ENCODE data around the gene DSP. TPM values are rescaled to one million over a fixed set of nuclear protein-coding genes. Genes with fewer than 3 reads are reported as not detected.

The DSP gene
- total and polyA plus RNA-seq, 7 donors: 4.2 to 61.3 (median 5.0) TPM

- TF ChIP-seq CTCF (IDR thresholded peaks at IDR 0.05) (no peak), EP300 (IDR thresholded peaks at IDR 0.05) (no peak), POLR2A (IDR thresholded peaks at IDR 0.05) (no peak), POLR2AphosphoS5 (IDR thresholded peaks at IDR 0.05) (no peak)
- Histone ChIP-seq H3K9me3 (no peaks in the 10 kb centered on the region), H3K36me3 (no peaks in the 10 kb centered on the region), H3K27ac (no peak overlapping the region), H3K4me1 (no peaks in the 10 kb centered on the region), H3K27me3 (peaks cover 0 to 27% (median 0%) of the 10 kb centered on the region in 3 donors), H3K4me3 (no peak overlapping the region)
- WGBS, 2 donors: 95 to 96% methylated on average over 4 of the region's 4 CpGs
- intact Hi-C loops (cut with DNase I): no loop called here
- no peak for DNase-seq
Observed at GRCh38 chr6:7566617-7567173, 25.2 kb downstream of the DSP start.

- intact Hi-C loops (cut with DNase I): no loop called here
- no peak for DNase-seq
- no peaks in the 10 kb centered on the region for H3K36me3 ChIP-seq
- H3K9me3 ChIP-seq: no peaks in the 10 kb centered on the region
- WGBS, 2 donors: 63 to 75% methylated on average over 3 of the region's 3 CpGs
- H3K27me3 ChIP-seq: peaks cover 0 to 18% (median 0%) of the 10 kb centered on the region in 3 donors
- H3K4me3 ChIP-seq: no peak overlapping the region
- H3K4me1 ChIP-seq: no peaks in the 10 kb centered on the region
- TF ChIP-seq POLR2AphosphoS5 (IDR thresholded peaks at IDR 0.05): no peak
- no peak for TF ChIP-seq POLR2A (IDR thresholded peaks at IDR 0.05)
- TF ChIP-seq CTCF (IDR thresholded peaks at IDR 0.05): no peak
- no peak for TF ChIP-seq EP300 (IDR thresholded peaks at IDR 0.05)
- H3K27ac ChIP-seq: no peak overlapping the region
Observed at GRCh38 chr6:7568021-7568420, 26.6 kb downstream of the DSP start.

GRCh38 chr6:7569082-7569481 is 27.6 kb downstream of the DSP start:
- WGBS, 2 donors: 94 to 95% methylated on average over 13 of the region's 13 CpGs
- Histone ChIP-seq H3K36me3 (no peaks in the 10 kb centered on the region), H3K27me3 (peaks cover 0 to 8% (median 0%) of the 10 kb centered on the region in 3 donors), H3K4me1 (no peaks in the 10 kb centered on the region), H3K4me3 (no peak overlapping the region), H3K27ac (no peak overlapping the region), H3K9me3 (no peaks in the 10 kb centered on the region)
- no peak for DNase-seq
- TF ChIP-seq EP300 (IDR thresholded peaks at IDR 0.05) (no peak), POLR2A (IDR thresholded peaks at IDR 0.05) (no peak)
- intact Hi-C loops (cut with DNase I): no loop called here

- no peak overlapping the region for H3K27ac ChIP-seq
- H3K4me1 ChIP-seq: no peaks in the 10 kb centered on the region
- intact Hi-C loops (cut with DNase I): no loop called here
- WGBS, 2 donors: 90 to 93% methylated on average over 9 of the region's 9 CpGs
- H3K36me3 ChIP-seq: no peaks in the 10 kb centered on the region
- no peak for DNase-seq
- no peak overlapping the region for H3K4me3 ChIP-seq
- TF ChIP-seq POLR2AphosphoS5 (IDR thresholded peaks at IDR 0.05) (no peak), CTCF (IDR thresholded peaks at IDR 0.05) (no peak), POLR2A (IDR thresholded peaks at IDR 0.05) (no peak), EP300 (IDR thresholded peaks at IDR 0.05) (no peak)
- no peaks in the 10 kb centered on the region for H3K9me3 ChIP-seq
- H3K27me3 ChIP-seq: peaks cover 0 to 2% (median 0%) of the 10 kb centered on the region in 3 donors
Observed at GRCh38 chr6:7572213-7572943, 30.9 kb downstream of the DSP start.

GRCh38 chr6:7574500-7574899 is 33.0 kb downstream of the DSP start:
- DNase-seq: no peak
- Histone ChIP-seq H3K36me3 (no peaks in the 10 kb centered on the region), H3K27me3 (peaks cover 0 to 4% (median 0%) of the 10 kb centered on the region in 3 donors), H3K9me3 (no peaks in the 10 kb centered on the region), H3K4me1 (no peaks in the 10 kb centered on the region), H3K27ac (no peak overlapping the region), H3K4me3 (no peak overlapping the region)
- 83 to 86% methylated on average over 2 of the region's 2 CpGs for WGBS, 2 donors
- no peak for TF ChIP-seq CTCF (IDR thresholded peaks at IDR 0.05)
- intact Hi-C loops (cut with DNase I): no loop called here

Data from sigmoid colon (tissue), 7 donors.